G401 (cell line): ENCODE data around the gene MYO1F. TPM values are rescaled to one million over a fixed set of nuclear protein-coding genes. Genes with fewer than 3 reads are reported as not detected.
A peak's percentile ranks its signal among the peaks of the same experiment; 100 is the strongest.
"Not testable (repeated sequence)": the region's sequence is repeated elsewhere in the genome, so short reads cannot be mapped to it uniquely, and the experiment has no call there.

ENCODE experiments used
- DNase-seq: peaks from one replicate; pipeline ENCODE4 v3.0.0-alpha.2; 2015; ENCODE audit warnings: low spot score
- in situ Hi-C: cut with HindIII; loops from 2 replicates; pipeline ENCODE4 v1.10.0; 2016; ENCODE audit warnings: low sequenced_read_pairs, mixed read lengths
- total RNA-seq: library from RNA; depleted of rRNA; stranded (reverse); fragments of >200 nt; shearing (Covaris generic); gene quantifications from 2 replicates; pipeline ENCODE4 v1.2.3, GENCODE V29; 2014; rRNA removed

Gene MYO1F
- total RNA-seq, result 3.4 TPM in 1 of 2 replicates, not detected in the other

GRCh38 chr19:8577247-8577646 lies at the start of gene MYO1F:
MYO1F (minus strand) TSS chr19:8577442; CDS start chr19:8577309, 133 bp downstream.
- in situ Hi-C loops, result no loop called here
- no peak for DNase-seq

- DNase-seq, result no peak
- in situ Hi-C loops, result no loop called here
Measured at GRCh38 chr19:8626842-8627241, 49.6 kb upstream of the MYO1F start.

- DNase-seq, in situ Hi-C loops: not testable (repeated sequence)
Measured at GRCh38 chr19:8622886-8623285, 45.6 kb upstream of the MYO1F start.

- in situ Hi-C loops, result no loop called here
- no peak for DNase-seq
Measured at GRCh38 chr19:8618751-8619150, 41.5 kb upstream of the MYO1F start.

- in situ Hi-C loops, result no loop called here
- no peak for DNase-seq
Measured at GRCh38 chr19:8617984-8618383, 40.7 kb upstream of the MYO1F start.

- DNase-seq, in situ Hi-C loops: not testable (repeated sequence)
Measured at GRCh38 chr19:8617325-8617724, 40.1 kb upstream of the MYO1F start.

GRCh38 chr19:8616861-8617260 lies 39.6 kb upstream of the MYO1F start:
- DNase-seq, result no peak
- in situ Hi-C loops, result no loop called here

- in situ Hi-C loops, result no loop called here
- peak; percentile 16 for DNase-seq
Measured at GRCh38 chr19:8615813-8616596, 38.8 kb upstream of the MYO1F start.

- in situ Hi-C loops, result no loop called here
- no peak for DNase-seq
Measured at GRCh38 chr19:8615024-8615423, 37.8 kb upstream of the MYO1F start.

GRCh38 chr19:8614455-8614854 lies 37.2 kb upstream of the MYO1F start:
- DNase-seq, result no peak
- in situ Hi-C loops, result no loop called here

GRCh38 chr19:8612807-8613171 lies 35.5 kb upstream of the MYO1F start:
- in situ Hi-C loops, result no loop called here

GRCh38 chr19:8611877-8612806 lies 34.9 kb upstream of the MYO1F start:
- in situ Hi-C loops, result no loop called here
- no peak for DNase-seq

More at GRCh38 chr19:8612807-8613171, 35.5 kb upstream of the MYO1F start:
- DNase-seq, result no peak

GRCh38 chr19:8611391-8611876 lies 34.2 kb upstream of the MYO1F start:
- in situ Hi-C loops, result no loop called here

GRCh38 chr19:8610936-8611300 lies 33.7 kb upstream of the MYO1F start:
- DNase-seq, result no peak
- in situ Hi-C loops, result no loop called here

More at GRCh38 chr19:8611391-8611876, 34.2 kb upstream of the MYO1F start:
- no peak for DNase-seq

GRCh38 chr19:8610041-8610935 lies 33.0 kb upstream of the MYO1F start, which contains the start of gene ADAMTS10:
ADAMTS10 (minus strand) TSS chr19:8610715; CDS start chr19:8605710, 5,005 bp downstream.
- no peak for DNase-seq
- in situ Hi-C loops, result no loop called here

GRCh38 chr19:8609279-8610040 lies 32.2 kb upstream of the MYO1F start:
- in situ Hi-C loops, result no loop called here
- DNase-seq, result peak; percentile 13

- in situ Hi-C loops, result no loop called here
- DNase-seq, result no peak
Measured at GRCh38 chr19:8608941-8609278, 31.7 kb upstream of the MYO1F start.

GRCh38 chr19:8607386-8607785 lies 30.1 kb upstream of the MYO1F start:
- DNase-seq, result no peak
- in situ Hi-C loops, result no loop called here
